ENCODE measurements around the gene ZNF285.

DNA sequence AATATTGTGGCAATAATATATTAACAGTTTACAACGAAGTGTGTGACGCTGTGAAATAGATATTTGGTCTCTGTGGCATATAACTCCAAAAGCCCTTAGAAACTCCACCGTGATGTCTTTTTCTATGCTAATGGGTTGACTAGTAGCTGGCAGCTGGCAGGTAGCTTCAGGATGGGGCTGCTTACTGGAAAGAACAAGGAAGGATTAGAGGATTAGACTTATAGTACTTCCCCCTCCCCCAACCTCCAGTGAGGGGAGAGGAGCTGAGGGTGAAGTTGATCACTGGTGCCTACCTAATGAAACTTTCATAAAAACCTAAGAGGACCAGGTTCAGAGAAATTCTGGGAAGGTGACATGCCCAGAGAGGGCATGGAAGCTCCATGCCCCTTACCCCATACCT, 37.0 kb upstream of the ZNF285 start:
- TF ChIP-seq, protein P1, sequence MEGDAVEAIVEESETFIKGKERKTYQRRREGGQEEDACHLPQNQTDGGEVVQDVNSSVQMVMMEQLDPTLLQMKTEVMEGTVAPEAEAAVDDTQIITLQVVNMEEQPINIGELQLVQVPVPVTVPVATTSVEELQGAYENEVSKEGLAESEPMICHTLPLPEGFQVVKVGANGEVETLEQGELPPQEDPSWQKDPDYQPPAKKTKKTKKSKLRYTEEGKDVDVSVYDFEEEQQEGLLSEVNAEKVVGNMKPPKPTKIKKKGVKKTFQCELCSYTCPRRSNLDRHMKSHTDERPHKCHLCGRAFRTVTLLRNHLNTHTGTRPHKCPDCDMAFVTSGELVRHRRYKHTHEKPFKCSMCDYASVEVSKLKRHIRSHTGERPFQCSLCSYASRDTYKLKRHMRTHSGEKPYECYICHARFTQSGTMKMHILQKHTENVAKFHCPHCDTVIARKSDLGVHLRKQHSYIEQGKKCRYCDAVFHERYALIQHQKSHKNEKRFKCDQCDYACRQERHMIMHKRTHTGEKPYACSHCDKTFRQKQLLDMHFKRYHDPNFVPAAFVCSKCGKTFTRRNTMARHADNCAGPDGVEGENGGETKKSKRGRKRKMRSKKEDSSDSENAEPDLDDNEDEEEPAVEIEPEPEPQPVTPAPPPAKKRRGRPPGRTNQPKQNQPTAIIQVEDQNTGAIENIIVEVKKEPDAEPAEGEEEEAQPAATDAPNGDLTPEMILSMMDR (IDR thresholded peaks at IDR 0.05; ENCODE audit: insufficient read depth, low read length, poor library complexity, severe bottlenecking), result no peak
- TF ChIP-seq EZH2phosphoT487 (conservative IDR thresholded peaks at IDR 0.05; ENCODE audit: low read length), result no peak

All from SU-DHL-6 (cell line).